HFF-Myc (cell line): ENCODE data around the gene TMEM248.
"Not testable (repeated sequence)": the region's sequence is repeated elsewhere in the genome, so short reads cannot be mapped to it uniquely, and the experiment has no call there.

Source experiments
- DNase-seq: peaks from one replicate; pipeline ENCODE4 v3.0.0-alpha.2; 2011; ENCODE audit warnings: low read depth; ENCODE audit errors: extremely low read depth
- H3K4me3 ChIP-seq: replicated peaks from 2 replicates; pipeline ENCODE4 v1.5.1; 2011; ENCODE audit warnings: low read depth, mild to moderate bottlenecking, control low read depth, low read length
- TF ChIP-seq, protein P1 (sequence below): IDR thresholded peaks from 2 replicates; pipeline ENCODE4 v1.5.1; 2012; ENCODE audit warnings: mild to moderate bottlenecking, low read depth, low read length, control low read depth; ENCODE audit errors: missing control alignments

TMEM248 gene

DNA sequence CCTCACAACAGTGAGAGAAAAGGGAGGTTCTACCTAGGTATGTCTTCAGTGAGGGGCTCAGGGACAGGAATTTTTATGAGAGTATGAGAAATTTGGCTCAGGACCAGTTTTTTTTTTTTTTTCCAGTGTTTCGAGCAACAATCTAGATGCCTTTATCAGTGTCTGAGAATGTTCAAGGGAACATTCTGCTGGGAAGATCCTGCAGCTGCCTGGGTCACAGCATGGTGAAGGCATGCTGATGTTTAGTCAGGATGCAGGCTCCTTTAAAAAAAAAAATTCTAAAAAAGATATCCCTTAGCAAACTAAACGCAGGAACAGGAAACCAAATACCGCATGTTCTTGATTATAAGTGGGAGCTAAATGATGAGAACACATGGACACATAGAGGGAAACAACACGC, 43.4 kb downstream of the TMEM248 start:
- TF ChIP-seq, protein P1, sequence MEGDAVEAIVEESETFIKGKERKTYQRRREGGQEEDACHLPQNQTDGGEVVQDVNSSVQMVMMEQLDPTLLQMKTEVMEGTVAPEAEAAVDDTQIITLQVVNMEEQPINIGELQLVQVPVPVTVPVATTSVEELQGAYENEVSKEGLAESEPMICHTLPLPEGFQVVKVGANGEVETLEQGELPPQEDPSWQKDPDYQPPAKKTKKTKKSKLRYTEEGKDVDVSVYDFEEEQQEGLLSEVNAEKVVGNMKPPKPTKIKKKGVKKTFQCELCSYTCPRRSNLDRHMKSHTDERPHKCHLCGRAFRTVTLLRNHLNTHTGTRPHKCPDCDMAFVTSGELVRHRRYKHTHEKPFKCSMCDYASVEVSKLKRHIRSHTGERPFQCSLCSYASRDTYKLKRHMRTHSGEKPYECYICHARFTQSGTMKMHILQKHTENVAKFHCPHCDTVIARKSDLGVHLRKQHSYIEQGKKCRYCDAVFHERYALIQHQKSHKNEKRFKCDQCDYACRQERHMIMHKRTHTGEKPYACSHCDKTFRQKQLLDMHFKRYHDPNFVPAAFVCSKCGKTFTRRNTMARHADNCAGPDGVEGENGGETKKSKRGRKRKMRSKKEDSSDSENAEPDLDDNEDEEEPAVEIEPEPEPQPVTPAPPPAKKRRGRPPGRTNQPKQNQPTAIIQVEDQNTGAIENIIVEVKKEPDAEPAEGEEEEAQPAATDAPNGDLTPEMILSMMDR: no peak
- DNase-seq: peak; percentile 71
- no peak overlapping the region for H3K4me3 ChIP-seq

DNA sequence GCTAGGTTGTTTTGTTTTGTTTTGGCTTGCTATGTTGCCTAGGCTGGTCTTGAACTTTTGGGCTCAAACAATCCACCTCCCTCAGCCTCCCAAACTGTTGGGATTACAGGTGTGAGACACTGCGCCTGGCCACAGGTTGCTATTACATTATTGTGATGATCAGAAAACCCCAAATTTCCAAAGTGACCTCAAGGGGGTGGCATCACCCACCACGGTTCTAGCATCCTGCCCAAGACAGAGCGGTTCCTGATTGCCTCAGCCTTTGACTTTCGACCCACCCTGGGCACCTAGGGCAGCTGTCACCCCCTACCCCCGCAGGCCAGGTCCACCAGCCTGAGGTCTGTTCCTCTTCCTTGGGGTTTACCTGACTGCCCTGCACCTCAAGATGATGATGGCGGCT, 46.0 kb downstream of the TMEM248 start:
- DNase-seq: no peak
- TF ChIP-seq, protein P1: no peak
- no peak overlapping the region for H3K4me3 ChIP-seq

DNA sequence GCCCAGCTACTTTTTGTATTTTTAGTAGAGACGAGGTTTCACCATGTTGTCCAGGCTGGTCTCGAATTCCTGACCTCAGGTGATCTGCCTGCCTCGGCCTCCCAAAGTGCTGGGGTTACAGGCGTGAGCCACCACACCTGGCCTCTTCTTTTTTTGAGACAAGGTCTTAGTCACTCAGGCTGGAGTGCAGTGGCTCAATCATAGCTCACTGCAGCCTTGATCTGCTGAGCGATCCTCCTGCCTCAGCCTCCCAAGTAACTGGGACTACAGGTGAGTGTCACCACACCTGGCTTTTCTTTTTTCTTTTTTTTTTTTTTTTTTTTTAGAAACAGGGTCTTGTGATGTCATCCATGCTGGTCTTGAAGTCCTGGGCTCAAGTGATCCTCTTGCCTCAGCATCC, 48.0 kb downstream of the TMEM248 start:
- not testable (repeated sequence) for DNase-seq, H3K4me3 ChIP-seq

DNA sequence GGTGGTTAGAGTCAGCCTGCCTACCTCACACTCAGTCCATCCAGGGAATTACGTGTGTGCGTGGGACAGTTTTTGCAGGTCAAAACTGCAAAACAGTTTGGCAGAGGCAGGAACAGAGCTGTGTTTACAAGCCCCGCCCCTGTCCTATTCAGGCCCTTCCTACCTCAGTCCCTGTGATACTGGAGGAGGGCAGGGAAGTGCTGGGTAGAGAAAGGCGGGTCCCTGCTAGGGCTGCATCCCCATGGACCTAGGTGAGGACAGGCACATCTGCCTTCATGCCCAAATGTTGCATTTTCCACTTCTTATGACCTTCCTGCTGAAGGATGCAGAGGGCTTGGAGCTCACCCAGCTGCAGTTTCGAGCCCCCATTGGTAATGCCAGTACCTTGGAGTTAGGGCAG, 49.3 kb downstream of the TMEM248 start:
- no peak for DNase-seq
- TF ChIP-seq, protein P1: no peak
- no peak overlapping the region for H3K4me3 ChIP-seq

DNA sequence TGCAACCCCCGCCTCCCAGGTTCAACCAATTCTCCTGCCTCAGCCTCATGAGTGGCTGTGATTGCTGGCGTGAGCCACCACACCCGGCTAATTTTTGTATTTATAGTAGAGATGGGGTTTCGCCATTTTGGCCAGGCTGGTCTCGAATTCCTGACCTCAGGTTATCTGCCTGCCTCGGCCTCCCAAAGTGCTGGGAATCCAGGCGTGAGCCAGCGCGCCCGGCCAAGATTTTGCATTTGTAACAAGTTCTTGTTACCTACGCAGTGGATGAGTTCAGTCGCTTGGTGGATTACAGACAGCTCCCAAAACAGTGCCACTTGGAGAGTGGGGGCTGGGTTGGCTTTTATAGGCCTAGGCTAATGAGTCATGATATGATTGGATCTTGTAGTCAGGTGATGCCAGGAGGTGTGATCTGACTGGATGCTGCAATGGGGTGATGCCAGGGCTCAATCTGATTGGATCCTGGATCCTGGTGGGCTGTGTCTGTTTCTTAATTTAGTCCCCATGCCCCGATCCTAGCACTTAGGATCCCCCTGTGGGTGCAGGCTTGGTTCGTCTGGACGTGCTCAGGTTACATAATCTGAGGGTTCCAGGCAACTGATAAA, 54.1 kb downstream of the TMEM248 start:
- TF ChIP-seq, protein P1: no peak
- no peak overlapping the region for H3K4me3 ChIP-seq
- DNase-seq: no peak

DNA sequence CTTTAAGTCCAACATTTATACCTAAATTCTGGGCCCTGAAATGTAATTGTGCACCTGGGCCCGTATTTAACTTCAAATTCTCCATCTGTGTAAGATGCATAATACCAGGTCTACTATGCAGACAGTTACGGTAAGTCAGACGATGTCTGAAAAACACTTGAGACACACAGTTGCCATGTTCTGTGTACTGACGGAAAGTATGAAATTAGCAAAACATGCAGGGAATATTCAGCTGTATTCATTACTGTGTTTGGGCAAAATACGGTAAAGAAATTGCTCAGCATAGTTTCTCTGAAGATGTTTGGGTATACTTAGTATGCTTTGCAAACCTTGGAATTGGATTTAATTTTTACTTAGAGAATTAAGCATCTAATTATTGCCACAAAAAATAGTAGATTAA, 57.3 kb downstream of the TMEM248 start:
- not testable (repeated sequence) for H3K4me3 ChIP-seq, DNase-seq

DNA sequence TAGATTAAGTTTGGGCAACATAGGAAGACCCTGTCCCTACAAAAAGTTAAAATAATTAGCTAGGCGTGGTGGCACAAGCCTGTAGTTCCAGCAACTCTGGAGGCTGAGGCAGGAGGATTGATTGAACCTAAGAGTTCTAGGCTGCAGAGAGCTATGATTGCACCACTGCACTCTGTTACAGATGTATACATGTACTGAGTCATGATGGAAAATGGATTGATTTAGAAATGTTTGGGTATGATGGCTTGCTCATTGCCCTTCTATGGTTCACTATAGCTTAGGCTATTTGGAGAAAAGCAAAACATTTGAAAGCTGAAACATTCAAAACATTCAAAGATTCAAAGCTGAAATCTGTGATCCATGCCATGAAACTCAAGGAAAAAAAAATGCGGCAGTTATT, 58.0 kb downstream of the TMEM248 start:
- H3K4me3 ChIP-seq, DNase-seq: not testable (repeated sequence)

DNA sequence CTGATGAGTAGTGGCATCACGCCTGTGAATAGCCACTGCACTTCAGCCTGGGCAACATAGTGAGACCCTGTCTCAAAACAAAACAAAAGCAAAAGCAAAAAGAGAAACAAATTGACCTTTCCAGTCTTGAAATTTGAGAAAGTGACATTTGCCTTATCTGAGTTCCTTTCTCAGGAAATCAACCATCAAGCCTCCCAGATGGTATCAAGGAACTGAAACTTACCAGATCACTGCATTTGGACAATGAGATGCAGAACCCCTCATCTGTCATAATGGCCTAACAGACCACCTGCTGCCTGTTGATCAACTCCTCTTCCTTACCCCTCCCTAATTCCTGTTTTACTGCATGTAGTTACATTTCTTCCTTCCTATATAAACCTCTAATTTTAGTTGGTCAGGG, 59.3 kb downstream of the TMEM248 start:
- DNase-seq, H3K4me3 ChIP-seq: not testable (repeated sequence)

DNA sequence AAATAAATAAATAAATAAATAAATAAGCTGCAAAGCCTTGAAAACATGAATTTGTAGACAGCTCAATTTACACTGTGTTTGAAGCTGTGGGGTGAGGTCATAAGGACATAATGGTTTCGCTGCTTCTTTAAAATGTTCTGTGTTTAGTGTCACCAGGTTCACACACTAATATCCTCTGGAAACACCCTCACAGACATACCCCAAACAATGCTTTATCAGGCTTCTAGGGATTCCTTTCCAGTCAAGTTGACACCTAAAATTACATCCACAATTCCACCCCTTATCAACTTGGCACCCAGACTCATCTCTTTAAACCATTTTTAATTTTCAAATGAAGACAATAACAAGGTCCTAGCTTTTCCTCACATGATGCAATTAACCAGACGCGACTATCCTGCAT, 68.5 kb downstream of the TMEM248 start:
- not testable (repeated sequence) for H3K4me3 ChIP-seq, DNase-seq

DNA sequence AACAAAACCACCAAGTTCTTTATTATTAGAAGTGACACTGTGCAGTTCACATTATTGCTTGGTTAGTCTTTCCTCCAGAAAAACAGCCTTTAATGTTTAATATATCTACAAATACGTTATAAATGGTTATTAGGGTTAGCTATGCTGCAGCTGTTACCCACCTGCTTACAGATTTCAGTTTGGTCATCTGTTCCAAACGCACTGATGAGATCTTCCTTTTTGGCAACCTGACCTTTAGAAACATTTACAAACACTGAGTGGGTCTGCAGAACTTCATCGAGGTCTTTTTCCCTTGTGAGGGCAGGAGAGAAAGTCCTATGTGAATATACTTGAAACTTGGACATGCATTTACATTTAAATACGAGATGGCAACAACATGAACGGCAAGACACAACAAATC, 73.0 kb downstream of the TMEM248 start:
- not testable (repeated sequence) for DNase-seq

More for the DNA sequence above, 73.0 kb downstream of the TMEM248 start:
- peak overlapping the region; percentile 82 for H3K4me3 ChIP-seq
